Activated CD4-positive, alpha-beta T cell treated with anti-CD3 and anti-CD28 coated beads, Interleukin-2, Interleukin-4, amounts not matched to agents 100 ng/mL and 50 ng/mL, durations not matched to agents 16 hours and 8 hours (primary cell): ENCODE results near the gene IMP4.
A peak's percentile ranks its signal among the peaks of the same experiment; 100 is the strongest.

Experiments used
- DNase-seq: peaks from one replicate; pipeline ENCODE4 v3.0.0-alpha.2; 2020; ENCODE audit warnings: low spot score

Gene IMP4

GRCh38 chr2:130336877-130337734 lies 5.6 kb upstream of the IMP4 start:
- DNase-seq: peak; percentile 56

DNA sequence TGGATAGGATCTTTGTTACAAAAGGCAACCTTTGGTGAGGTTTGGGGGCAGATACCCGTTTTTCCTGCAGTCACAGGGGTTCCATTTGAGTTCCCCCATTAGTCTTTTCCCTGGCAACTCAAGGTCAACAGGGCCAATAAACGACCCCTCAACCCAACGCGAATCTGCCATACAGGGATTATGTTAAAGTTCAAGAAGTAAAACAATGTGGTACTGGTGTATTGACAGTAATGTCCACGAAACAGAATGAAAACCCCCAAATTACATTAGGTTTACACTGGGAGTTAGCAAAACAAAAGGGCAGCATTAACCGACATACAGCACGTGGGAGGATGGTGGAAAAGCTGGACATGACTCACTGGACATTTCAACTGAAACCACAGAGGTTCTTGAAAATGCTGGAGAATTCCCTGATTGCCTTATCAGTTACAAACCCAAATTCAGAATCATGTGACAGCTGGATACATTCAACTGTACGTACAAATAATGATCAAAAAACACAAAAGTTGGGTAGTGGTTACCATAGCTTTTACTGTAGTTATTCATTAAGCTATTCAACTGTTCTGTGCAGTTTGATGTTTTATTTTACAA lies 4.9 kb upstream of the IMP4 start:
- DNase-seq: no peak

GRCh38 chr2:130338793-130339345 lies 3.8 kb upstream of the IMP4 start:
- DNase-seq: no peak

GRCh38 chr2:130339885-130340745 lies 2.6 kb upstream of the IMP4 start:
- DNase-seq: no peak

GRCh38 chr2:130341562-130342019 lies 1.1 kb upstream of the IMP4 start:
- DNase-seq: no peak

DNA sequence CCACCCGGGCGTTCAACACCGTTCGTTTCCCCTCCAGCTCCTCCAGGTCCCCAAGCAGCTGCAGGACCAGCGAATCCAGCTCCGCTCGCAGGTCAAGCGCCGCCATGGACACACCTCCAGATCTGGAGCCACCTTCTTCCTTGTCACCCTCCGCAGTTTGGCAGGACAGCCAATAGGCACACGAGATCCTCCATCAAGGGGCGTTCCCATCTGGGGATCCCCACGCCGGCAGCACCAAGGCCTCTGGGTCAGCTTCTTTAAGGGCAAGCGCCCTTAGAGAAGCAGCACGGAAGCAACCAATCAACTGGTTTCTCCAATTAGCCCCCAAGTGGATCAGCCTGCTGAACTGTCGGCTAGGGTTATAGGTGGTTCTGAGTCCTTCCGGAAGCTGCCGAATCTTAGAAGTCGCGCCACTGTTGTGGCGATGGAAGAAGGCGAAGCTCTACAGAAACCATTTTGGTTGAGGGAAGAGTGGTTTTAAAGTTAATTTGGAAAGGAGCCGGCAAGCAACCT lies 621 bp upstream of the IMP4 start:
- peak; percentile 92 for DNase-seq

DNA sequence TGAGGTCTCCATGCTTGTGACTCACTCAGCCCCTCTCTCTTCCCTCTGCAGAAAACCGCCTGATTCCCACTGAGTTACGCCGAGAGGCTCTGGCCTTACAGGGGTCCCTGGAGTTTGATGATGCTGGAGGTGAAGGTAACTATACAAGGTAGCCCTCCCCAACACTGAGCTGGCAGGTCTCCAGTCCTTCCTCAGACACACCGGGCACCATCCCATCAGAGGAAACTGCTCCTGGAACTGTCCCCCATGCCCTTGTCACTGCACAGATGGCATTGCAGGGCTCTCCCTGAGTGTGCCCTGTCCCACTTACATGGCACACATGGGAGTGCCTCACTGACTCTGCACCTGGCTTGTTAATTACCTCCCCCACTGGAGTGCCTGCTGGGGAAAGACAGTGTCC lies 1.9 kb downstream of the IMP4 start:
- DNase-seq: no peak

GRCh38 chr2:130345091-130345490 lies 2.4 kb downstream of the IMP4 start:
- no peak for DNase-seq

DNA sequence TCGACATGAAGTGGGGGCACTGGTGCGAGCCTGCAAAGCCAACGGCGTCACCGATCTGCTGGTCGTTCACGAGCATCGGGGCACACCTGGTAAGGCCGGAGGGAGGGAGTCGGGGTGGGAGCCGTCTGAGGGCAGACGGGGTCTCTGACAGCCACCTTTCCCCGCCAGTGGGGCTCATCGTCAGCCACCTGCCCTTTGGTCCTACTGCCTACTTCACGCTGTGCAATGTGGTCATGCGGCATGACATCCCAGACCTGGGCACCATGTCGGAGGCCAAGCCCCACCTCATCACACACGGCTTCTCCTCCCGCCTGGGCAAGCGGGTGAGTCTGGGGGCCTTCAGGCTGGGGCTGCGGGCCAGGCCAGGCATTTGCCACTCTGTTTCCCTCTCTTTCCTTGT lies 2.9 kb downstream of the IMP4 start:
- DNase-seq: no peak

DNA sequence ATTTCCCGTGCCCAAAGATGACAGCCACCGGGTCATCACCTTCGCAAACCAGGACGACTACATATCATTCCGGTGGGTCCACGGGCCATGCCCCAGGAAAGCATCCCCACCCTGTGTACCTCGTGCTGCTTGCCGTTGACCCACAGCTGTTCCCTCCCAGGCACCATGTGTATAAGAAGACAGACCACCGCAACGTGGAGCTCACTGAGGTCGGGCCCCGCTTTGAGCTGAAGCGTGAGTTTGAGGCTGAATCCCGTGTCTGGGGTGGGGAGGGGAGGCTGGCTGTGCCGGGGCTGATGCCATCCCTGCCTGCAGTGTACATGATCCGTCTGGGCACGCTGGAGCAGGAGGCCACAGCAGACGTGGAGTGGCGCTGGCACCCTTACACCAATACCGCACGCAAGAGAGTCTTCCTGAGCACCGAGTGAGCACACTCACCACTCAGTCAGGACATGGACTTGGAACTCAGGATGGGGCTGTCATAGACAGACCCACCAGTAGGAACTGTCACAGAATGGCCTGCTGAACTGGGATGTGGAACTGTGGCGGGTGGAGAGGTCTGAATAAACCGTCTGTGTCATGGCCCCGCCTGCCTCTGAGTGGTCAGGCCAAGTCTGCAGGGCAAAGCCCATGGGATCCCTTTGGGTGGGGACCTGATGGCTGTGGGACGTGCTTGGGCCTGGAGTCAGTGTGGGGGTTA lies 3.5 kb downstream of the IMP4 start:
- DNase-seq: no peak

DNA sequence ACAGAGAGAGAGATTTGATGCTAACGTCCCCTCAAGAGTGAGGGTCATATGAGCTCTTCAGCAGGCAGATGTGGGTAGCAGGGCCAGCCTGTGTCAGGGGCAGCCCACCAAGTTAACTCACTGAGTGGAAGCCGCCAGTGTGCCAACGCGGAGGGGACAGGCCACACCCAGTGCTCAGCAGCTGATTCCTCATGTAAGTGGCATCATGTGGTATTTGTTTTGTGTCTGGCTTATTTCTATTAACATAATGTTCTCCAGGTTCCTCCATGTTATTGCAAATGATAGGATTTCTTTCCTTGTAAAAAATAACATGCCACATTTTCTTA lies 4.0 kb downstream of the IMP4 start:
- no peak for DNase-seq

- DNase-seq: no peak
These were observed 4.7 kb downstream of the IMP4 start for GRCh38 chr2:130347220-130347925.

DNA sequence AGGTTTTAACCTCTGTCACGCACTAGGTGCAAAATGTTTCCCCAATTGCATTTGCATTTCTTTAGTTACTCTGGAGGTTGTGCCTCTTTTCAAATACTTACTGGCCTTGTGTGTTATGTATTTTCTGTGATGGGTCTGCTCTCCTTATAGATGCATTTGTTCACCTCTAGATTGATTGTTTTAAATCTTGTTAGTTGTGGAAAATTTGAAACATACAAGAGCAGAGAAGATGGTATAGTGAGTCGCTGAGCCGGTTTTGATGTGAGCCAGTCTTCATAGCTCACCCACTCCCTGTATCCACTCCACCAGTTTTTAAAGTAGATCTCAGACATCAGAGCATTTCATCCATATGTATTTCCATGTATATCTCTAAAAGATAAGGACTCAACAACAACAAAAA lies 6.5 kb downstream of the IMP4 start:
- DNase-seq: no peak

GRCh38 chr2:130351711-130352110 lies 9.0 kb downstream of the IMP4 start:
- no peak for DNase-seq

DNA sequence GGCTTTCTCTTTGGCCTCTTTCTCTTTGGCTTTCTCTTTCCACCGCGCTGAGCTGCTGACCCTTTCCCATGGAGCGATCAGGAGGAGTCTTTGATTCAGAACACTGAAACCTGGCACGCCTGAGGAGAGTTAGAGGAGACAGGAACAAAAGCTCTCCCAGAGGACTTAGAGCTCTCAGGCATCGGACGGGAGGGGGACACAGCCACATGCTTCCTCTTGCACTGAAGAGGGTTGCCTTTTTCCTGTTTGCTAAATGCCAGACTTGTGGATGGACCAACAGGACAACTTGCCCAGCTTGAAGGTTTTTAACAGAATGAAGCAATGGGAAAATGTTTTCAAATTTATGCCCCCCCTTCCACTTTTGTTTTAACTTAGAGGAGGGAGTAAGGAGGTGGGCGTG lies 9.5 kb downstream of the IMP4 start:
- DNase-seq: no peak

GRCh38 chr2:130353291-130354138 lies 10.8 kb downstream of the IMP4 start:
- no peak for DNase-seq

- no peak for DNase-seq
These were observed 11.4 kb downstream of the IMP4 start for GRCh38 chr2:130354139-130354428.

DNA sequence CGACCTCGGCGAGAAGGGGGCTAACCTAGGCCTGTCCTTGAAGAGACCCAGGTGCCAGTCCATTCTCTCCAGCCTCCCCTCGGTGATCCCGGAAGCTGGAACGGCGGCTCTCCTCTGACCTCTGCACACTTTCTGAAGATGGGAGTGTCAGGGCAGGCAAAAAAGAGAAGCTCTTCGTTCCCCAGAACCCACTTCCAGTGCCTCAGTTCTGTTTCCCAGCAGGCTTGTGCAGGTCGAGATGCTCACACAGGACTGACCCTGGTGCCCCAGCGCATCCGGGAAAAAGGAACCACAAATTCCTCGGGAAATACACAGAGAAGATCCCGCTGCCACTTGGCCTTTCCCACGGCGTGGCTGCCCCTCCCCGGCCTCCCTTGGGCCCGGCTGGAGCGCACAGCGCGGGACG lies 12.5 kb downstream of the IMP4 start:
- no peak for DNase-seq

DNA sequence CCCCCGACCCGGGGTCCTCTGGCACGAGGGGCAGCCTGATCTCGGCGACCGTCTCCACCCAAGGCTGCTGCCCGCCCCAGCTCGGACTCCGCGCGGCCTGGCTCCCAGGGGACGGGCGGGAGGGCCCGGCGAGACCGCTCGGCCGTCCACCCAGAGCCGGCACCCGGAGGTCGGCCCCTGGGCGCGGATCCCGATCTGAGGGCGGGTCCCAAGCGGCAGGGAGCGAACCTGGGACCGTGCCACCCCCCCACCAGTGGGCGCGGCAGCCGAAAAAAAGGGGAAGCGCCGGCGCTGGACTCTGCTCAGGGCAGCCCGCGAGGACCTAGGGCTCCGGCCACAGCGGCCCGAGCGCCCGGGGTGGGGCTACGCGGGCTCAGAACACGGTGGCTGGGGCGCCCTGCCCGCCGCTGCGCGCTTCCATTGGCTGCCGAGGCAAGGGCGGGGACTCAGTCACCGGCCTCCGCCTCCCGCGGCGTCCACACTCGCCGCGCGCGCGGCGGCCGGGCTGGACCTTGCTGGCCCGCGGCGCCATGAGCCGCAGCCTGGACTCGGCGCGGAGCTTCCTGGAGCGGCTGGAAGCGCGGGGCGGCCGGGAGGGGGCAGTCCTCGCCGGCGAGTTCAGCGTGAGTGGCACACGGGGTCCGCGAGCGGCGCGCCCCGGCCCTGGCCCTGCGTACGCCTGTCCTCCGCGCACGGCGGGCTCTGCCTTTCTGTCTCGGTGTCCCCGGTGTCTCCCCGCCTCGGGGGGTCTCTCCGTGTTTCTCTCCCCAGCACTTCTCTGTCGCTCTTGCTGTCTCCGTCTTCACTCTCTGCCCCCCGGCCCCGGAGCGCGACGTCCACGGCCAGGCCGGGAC lies 13.1 kb downstream of the IMP4 start, which contains the start of gene PTPN18:
TSS of gene PTPN18 (plus strand) at position 479 of the 854 bp plus-strand sequence. CDS start at position 531, 52 bp downstream.
- DNase-seq: peak; percentile 56
